Suprapubic skin (tissue), 4 donors: ENCODE data around the gene GRID1.

Experiments used
- CTCF ChIP-seq, 2 donors: fragments of 200-600 bp in 1 of 2; fragments of 450-650 bp in 1 of 2; sonication (generic) in 1 of 2; IDR thresholded peaks; one replicate each; pipeline ENCODE4 v1.5.1; 2016 to 2019; ENCODE audit warnings: antibody characterized with exemption in 2 of 2, mild to moderate bottlenecking in 1 of 2, moderate library complexity in 1 of 2
- EP300 ChIP-seq: sonication (generic); formaldehyde crosslinking; IDR thresholded peaks from one replicate; pipeline ENCODE4 v1.6.1; 2017; ENCODE audit warnings: antibody characterized with exemption
- POLR2A ChIP-seq, 2 donors: fragments of 450-650 bp; IDR thresholded peaks; one replicate each; pipeline ENCODE4 v1.6.1; 2017; ENCODE audit warnings: antibody characterized with exemption in 2 of 2, mild to moderate bottlenecking in 2 of 2, moderate library complexity in 2 of 2
- POLR2AphosphoS5 ChIP-seq, 3 donors: sonication (generic); formaldehyde crosslinking; IDR thresholded peaks; one replicate each; pipeline ENCODE4 v1.6.1; 2017; ENCODE audit warnings: antibody characterized with exemption in 3 of 3

- TF ChIP-seq POLR2A (IDR thresholded peaks at IDR 0.05): no peak
- TF ChIP-seq CTCF (IDR thresholded peaks at IDR 0.05): no peak
- no peak for TF ChIP-seq POLR2AphosphoS5 (IDR thresholded peaks at IDR 0.05)
- no peak for TF ChIP-seq EP300
These were observed 497.7 kb downstream of the GRID1 start for GRCh38 chr10:85868627-85869499.
